ENCODE measurements around the gene SHANK2.

DNA sequence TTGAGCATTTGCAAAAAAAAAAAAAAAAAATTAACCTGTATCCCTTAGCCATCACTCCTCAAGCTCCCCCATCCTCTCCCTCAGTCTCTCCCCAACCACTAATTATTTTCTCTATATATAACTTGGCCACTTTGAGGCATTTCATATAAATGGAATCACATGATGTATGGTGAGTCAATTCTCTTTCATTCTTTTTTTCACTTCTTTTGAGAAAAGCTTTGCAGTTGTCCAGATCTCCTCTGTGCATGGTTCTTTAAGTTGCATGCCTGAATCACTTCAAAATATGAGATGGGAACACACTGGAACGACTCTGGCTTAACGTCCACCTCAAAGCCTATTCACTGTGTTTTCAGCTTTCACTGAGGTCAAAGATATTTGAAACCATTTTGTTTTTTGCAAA is 40.7 kb downstream of the SHANK2 start:
- no peak for TF ChIP-seq EP300 (IDR thresholded peaks at IDR 0.05; ENCODE audit: borderline replicate concordance)
- TF ChIP-seq MAX (IDR thresholded peaks at IDR 0.05), result no peak
- TF ChIP-seq ZBTB7A (IDR thresholded peaks at IDR 0.05; ENCODE audit: low read depth), result no peak
- TF ChIP-seq EGR1 (IDR thresholded peaks at IDR 0.05), result no peak
- TF ChIP-seq CEBPB (IDR thresholded peaks at IDR 0.05), result no peak
- no peak for TF ChIP-seq CREB1 (IDR thresholded peaks at IDR 0.05; ENCODE audit: low read depth)
- TF ChIP-seq TAF1 (IDR thresholded peaks at IDR 0.05; ENCODE audit: low read depth), result no peak
- TF ChIP-seq RAD21 (IDR thresholded peaks at IDR 0.05; ENCODE audit: low read depth), result no peak
